ENCODE results near the gene TTC23.
A peak's percentile ranks its signal among the peaks of the same experiment; 100 is the strongest.
"Not testable (repeated sequence)": the region's sequence is repeated elsewhere in the genome, so short reads cannot be mapped to it uniquely, and the experiment has no call there.

TTC23 gene

GRCh38 chr15:99209326-99209725 is 40.1 kb downstream of the TTC23 start:
- TF ChIP-seq, protein P1, sequence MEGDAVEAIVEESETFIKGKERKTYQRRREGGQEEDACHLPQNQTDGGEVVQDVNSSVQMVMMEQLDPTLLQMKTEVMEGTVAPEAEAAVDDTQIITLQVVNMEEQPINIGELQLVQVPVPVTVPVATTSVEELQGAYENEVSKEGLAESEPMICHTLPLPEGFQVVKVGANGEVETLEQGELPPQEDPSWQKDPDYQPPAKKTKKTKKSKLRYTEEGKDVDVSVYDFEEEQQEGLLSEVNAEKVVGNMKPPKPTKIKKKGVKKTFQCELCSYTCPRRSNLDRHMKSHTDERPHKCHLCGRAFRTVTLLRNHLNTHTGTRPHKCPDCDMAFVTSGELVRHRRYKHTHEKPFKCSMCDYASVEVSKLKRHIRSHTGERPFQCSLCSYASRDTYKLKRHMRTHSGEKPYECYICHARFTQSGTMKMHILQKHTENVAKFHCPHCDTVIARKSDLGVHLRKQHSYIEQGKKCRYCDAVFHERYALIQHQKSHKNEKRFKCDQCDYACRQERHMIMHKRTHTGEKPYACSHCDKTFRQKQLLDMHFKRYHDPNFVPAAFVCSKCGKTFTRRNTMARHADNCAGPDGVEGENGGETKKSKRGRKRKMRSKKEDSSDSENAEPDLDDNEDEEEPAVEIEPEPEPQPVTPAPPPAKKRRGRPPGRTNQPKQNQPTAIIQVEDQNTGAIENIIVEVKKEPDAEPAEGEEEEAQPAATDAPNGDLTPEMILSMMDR (IDR thresholded peaks at IDR 0.05; ENCODE audit: insufficient read depth, low read depth, low read length, missing control alignments), result no peak
- no peak for DNase-seq (ENCODE audit: low read depth)
- H3K4me3 ChIP-seq (ENCODE audit: low read length), result no peak overlapping the region

GRCh38 chr15:99207672-99208071 is 41.7 kb downstream of the TTC23 start:
- no peak for DNase-seq (ENCODE audit: low read depth)
- TF ChIP-seq, protein P1 (IDR thresholded peaks at IDR 0.05; ENCODE audit: insufficient read depth, low read depth, low read length, missing control alignments), result no peak

DNA sequence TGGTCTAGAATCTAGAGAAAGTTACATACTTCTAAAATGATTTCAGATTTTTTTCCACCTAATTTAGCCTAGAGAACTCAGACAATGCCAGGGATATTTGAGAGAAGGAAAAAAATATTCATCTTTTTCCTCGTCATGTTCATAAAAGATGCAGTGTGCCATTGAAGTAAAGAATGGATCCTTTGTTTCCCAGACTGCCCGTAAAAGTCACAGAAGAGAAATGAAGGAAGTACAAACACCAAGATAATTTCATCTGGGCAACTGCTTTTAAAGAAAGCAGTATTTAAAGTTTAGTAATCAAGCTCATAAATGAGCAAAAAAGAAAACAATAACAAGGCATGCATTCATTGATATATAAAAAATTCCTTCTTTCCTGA is 47.2 kb downstream of the TTC23 start:
- DNase-seq (ENCODE audit: low read depth), result no peak
- no peak overlapping the region for H3K4me3 ChIP-seq (ENCODE audit: low read length)
- TF ChIP-seq, protein P1 (IDR thresholded peaks at IDR 0.05; ENCODE audit: insufficient read depth, low read depth, low read length, missing control alignments), result no peak

More at GRCh38 chr15:99207672-99208071, 41.7 kb downstream of the TTC23 start:
- no peak overlapping the region for H3K4me3 ChIP-seq (ENCODE audit: low read length)

DNA sequence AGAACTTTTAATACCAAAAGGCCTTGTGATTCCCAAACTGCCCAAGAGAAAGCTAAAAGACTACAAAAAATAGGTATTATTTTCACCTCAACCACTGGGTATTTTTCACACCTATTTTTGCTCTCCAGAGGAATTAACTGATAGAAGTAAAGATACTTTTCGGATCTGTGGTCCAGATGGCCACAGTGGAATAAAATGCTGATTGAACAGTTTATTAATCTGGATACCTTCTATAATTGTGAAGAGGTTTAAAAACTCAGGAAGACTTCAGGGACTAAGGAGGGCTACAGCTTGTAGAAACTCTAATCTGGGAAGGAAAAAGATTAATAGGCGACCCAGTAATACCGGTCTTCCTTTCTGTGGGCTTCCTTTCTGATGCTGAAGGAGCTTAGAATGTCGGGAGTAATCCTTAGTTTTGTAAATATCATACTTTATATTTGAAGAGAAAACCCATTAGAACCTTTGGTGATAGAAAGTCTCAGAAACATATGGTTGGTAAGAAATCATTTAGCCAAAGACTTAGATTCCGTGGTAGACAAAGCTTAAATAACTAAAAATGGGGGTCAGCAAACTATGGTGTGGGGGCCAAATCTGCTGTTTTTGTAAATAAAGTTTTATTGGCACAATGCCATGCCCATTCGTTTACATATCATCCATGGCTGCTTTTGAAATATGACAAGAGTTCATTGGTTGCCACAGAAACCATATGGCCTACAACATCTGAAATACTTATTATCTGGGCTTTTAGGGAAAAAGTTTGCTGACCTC is 47.8 kb downstream of the TTC23 start:
- TF ChIP-seq, protein P1 (IDR thresholded peaks at IDR 0.05; ENCODE audit: insufficient read depth, low read depth, low read length, missing control alignments), result no peak
- no peak overlapping the region for H3K4me3 ChIP-seq (ENCODE audit: low read length)
- no peak for DNase-seq (ENCODE audit: low read depth)

GRCh38 chr15:99197856-99198255 is 51.5 kb downstream of the TTC23 start:
- TF ChIP-seq, protein P1 (IDR thresholded peaks at IDR 0.05; ENCODE audit: insufficient read depth, low read depth, low read length, missing control alignments), result no peak
- peak; percentile 24 for DNase-seq (ENCODE audit: low read depth)
- no peak overlapping the region for H3K4me3 ChIP-seq (ENCODE audit: low read length)

GRCh38 chr15:99192181-99192580 is 57.2 kb downstream of the TTC23 start:
- H3K4me3 ChIP-seq (ENCODE audit: low read length); DNase-seq (ENCODE audit: low read depth): not testable (repeated sequence)

DNA sequence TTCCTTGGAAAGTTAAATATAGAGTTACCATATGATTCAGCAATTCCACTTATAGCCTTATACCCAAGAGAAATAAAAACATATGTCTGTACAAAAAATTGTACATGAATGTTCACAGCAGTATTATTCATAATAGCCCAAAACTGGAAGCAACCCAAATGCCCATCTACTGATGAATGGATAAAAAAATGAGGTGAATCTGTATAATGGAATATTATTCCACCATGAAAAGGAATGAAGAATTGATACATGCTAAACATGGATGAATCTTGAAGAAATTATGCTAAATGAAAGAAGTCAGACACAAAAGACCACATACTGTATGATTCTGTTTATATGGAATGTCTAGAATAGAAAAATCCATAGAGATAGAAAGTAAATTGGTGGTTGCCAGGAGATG is 61.4 kb downstream of the TTC23 start:
- no peak for DNase-seq (ENCODE audit: low read depth)
- no peak overlapping the region for H3K4me3 ChIP-seq (ENCODE audit: low read length)
- TF ChIP-seq, protein P1 (IDR thresholded peaks at IDR 0.05; ENCODE audit: insufficient read depth, low read depth, low read length, missing control alignments), result no peak
